ENCODE measurements around the gene COX5A. TPM values are rescaled to one million over a fixed set of nuclear protein-coding genes. Genes with fewer than 3 reads are reported as not detected.

The COX5A gene
- total and polyA plus RNA-seq, 11 donors, result 754 to 2,918 (median 1,211) TPM

DNA sequence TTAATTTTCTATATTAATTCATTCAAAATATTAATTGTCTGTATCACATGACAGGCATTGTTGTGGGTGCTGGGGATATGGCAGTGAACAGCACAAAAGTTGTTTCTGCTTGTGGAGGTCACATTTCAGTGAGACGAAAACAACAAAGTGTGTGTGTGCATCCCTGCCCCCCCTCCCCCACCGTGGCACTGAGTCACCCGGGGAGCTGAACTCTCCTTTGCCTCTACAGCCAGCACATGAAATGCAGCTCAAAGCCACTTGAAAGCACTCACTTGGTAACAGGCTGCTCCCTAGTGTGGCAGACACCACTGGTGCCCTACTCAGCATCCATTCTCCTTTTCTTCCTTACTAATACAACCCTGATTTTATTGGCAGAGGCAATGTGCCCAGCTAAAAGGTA is 40.6 kb upstream of the COX5A start:
- intact Hi-C loops (cut with DNase I), result no loop called here
- no peaks in the 10 kb centered on the region for H3K36me3 ChIP-seq
- 25 to 32% (median 25%) methylated on average over 3 of the region's 3 CpGs for WGBS, 4 donors
- no peak for DNase-seq
- no peak overlapping the region for H3K4me3 ChIP-seq
- H3K9me3 ChIP-seq, result no peaks in the 10 kb centered on the region
- no peak for TF ChIP-seq POLR2A (IDR thresholded peaks at IDR 0.05)
- TF ChIP-seq, protein P1, sequence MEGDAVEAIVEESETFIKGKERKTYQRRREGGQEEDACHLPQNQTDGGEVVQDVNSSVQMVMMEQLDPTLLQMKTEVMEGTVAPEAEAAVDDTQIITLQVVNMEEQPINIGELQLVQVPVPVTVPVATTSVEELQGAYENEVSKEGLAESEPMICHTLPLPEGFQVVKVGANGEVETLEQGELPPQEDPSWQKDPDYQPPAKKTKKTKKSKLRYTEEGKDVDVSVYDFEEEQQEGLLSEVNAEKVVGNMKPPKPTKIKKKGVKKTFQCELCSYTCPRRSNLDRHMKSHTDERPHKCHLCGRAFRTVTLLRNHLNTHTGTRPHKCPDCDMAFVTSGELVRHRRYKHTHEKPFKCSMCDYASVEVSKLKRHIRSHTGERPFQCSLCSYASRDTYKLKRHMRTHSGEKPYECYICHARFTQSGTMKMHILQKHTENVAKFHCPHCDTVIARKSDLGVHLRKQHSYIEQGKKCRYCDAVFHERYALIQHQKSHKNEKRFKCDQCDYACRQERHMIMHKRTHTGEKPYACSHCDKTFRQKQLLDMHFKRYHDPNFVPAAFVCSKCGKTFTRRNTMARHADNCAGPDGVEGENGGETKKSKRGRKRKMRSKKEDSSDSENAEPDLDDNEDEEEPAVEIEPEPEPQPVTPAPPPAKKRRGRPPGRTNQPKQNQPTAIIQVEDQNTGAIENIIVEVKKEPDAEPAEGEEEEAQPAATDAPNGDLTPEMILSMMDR (IDR thresholded peaks at IDR 0.05), result no peak
- no peaks in the 10 kb centered on the region for H3K27me3 ChIP-seq
- no peaks in the 10 kb centered on the region for H3K4me1 ChIP-seq
- H3K27ac ChIP-seq, result no peak overlapping the region
- no peak for ATAC-seq

DNA sequence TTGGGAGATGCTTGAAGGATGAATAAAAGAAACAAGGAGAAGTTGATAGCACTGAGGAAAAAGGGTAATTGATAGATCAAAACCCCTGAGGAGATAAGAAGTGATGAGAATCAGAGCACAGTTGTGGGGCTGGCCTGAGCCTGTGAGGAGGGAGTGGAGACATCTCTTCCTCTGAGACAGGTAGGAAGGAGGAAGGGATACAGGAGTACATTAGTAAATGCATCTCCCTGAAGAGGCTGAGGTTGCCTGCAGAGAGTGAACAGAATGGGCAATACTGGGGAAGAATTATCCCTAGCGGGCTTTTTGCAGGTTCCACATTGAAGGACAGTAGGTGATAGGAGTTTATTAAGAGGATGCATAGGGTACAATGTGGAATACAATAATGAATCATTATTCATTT is 40.2 kb upstream of the COX5A start:
- Histone ChIP-seq H3K27ac (no peak overlapping the region), H3K27me3 (no peaks in the 10 kb centered on the region), H3K4me1 (no peaks in the 10 kb centered on the region), H3K4me3 (no peak overlapping the region), H3K36me3 (no peaks in the 10 kb centered on the region), H3K9me3 (no peaks in the 10 kb centered on the region)
- TF ChIP-seq, protein P1 (IDR thresholded peaks at IDR 0.05), result no peak
- TF ChIP-seq POLR2A (IDR thresholded peaks at IDR 0.05), result no peak
- ATAC-seq (no peak), DNase-seq (no peak)
- WGBS, 4 donors, result 83 to 96% (median 88%) methylated on average over 1 of the region's 1 CpG
- intact Hi-C loops (cut with DNase I), result no loop called here

DNA sequence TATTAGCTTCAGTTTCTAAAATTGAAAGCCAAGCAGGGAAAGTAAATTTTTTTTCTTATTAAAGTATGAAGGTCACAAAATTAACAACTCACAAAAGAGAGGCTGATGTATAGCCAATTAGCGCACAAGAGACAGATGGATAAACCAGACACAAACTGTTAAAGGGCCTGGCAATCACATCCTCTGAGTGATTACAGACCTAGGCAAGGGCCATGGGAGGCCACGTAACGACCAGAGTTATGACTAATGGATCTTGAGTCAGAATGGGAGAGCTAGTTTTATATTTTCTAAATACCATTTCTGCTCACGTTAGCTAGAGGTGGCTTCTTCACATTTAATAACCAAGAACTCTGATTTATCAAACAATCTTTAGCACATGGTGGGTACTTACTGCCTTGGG is 39.7 kb upstream of the COX5A start:
- no peaks in the 10 kb centered on the region for H3K36me3 ChIP-seq
- no peak overlapping the region for H3K27ac ChIP-seq
- WGBS, 4 donors, result 43 to 62% (median 53%) methylated on average over 4 of the region's 4 CpGs
- ATAC-seq, result no peak
- intact Hi-C loops (cut with DNase I), result no loop called here
- no peaks in the 10 kb centered on the region for H3K9me3 ChIP-seq
- no peaks in the 10 kb centered on the region for H3K27me3 ChIP-seq
- no peaks in the 10 kb centered on the region for H3K4me1 ChIP-seq
- no peak overlapping the region for H3K4me3 ChIP-seq
- TF ChIP-seq, protein P1 (IDR thresholded peaks at IDR 0.05), result no peak
- TF ChIP-seq POLR2A (IDR thresholded peaks at IDR 0.05), result no peak
- DNase-seq, result no peak

DNA sequence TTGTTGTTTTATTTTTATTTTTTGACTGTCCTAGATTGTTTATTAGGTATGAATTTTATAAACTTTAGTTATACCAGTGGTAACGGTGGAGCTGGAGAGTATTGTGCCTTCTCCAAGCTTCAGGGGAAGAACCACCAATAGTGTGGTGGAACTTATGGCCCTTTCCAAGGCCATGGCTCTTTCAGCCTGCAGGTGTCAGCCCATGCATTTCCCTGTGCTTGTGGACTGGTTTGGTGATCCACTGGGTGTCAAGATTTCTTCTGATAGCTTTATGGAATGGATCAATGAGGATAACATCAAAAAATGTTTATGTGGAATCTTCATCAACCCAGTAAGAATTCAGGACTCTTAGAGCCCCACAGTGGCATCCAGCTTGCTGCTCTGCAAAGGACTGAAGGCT is 38.3 kb upstream of the COX5A start:
- TF ChIP-seq, protein P1 (IDR thresholded peaks at IDR 0.05), result no peak
- TF ChIP-seq POLR2A (IDR thresholded peaks at IDR 0.05), result no peak
- Histone ChIP-seq H3K4me3 (no peak overlapping the region), H3K27ac (no peak overlapping the region), H3K9me3 (no peaks in the 10 kb centered on the region), H3K27me3 (no peaks in the 10 kb centered on the region), H3K36me3 (no peaks in the 10 kb centered on the region), H3K4me1 (no peaks in the 10 kb centered on the region)
- 81 to 90% (median 85%) methylated on average over 1 of the region's 1 CpG for WGBS, 4 donors
- intact Hi-C loops (cut with DNase I), result no loop called here
- DNase-seq (no peak), ATAC-seq (no peak)
